22Rv1 (cell line): Measurements from ENCODE around the gene GFPT2.

Experiments used
- H3K27ac ChIP-seq: fragments of 450-650 bp; 2 replicates; pipeline ENCODE4 v1.5.1; 2017
- CTCF ChIP-seq: fragments of 450-650 bp; IDR thresholded peaks from 2 replicates; pipeline ENCODE4 v1.5.1; 2017; ENCODE audit warnings: mild to moderate bottlenecking
- ZFX ChIP-seq: fragments of 450-650 bp; IDR thresholded peaks from 2 replicates; pipeline ENCODE4 v1.6.1; 2017; ENCODE audit warnings: antibody characterized with exemption, borderline replicate concordance

The GFPT2 gene

GRCh38 chr5:180377556-180378197 is 24.5 kb upstream of the GFPT2 start:
- TF ChIP-seq CTCF (no peak), ZFX (no peak)
- no peak overlapping the region for H3K27ac ChIP-seq

- H3K27ac ChIP-seq = no peak overlapping the region
- TF ChIP-seq ZFX = no peak
- no peak for TF ChIP-seq CTCF
Measured at GRCh38 chr5:180376511-180376910, 23.4 kb upstream of the GFPT2 start.

GRCh38 chr5:180375955-180376354 is 22.8 kb upstream of the GFPT2 start:
- H3K27ac ChIP-seq = no peak overlapping the region

GRCh38 chr5:180375291-180375690 is 22.2 kb upstream of the GFPT2 start:
- H3K27ac ChIP-seq = no peak overlapping the region
- TF ChIP-seq ZFX = no peak

More at GRCh38 chr5:180375955-180376354, 22.8 kb upstream of the GFPT2 start:
- TF ChIP-seq CTCF (no peak), ZFX (no peak)

GRCh38 chr5:180373870-180374269 is 20.7 kb upstream of the GFPT2 start:
- TF ChIP-seq CTCF (no peak), ZFX (no peak)
- no peak overlapping the region for H3K27ac ChIP-seq

GRCh38 chr5:180373454-180373853 is 20.3 kb upstream of the GFPT2 start:
- no peak overlapping the region for H3K27ac ChIP-seq

GRCh38 chr5:180371949-180372348 is 18.8 kb upstream of the GFPT2 start:
- TF ChIP-seq CTCF (no peak), ZFX (no peak)
- H3K27ac ChIP-seq = no peak overlapping the region

More at GRCh38 chr5:180373454-180373853, 20.3 kb upstream of the GFPT2 start:
- TF ChIP-seq CTCF = no peak
- TF ChIP-seq ZFX = no peak
